Tibial nerve (tissue), 3 donors: ENCODE results near the gene SPRING1.

ENCODE experiments used
- CTCF ChIP-seq, 5 experiments: fragments of 200-600 bp in 3 of 5; fragments of 450-650 bp in 2 of 5; sonication (generic) in 3 of 5; IDR thresholded peaks; one replicate each; pipeline ENCODE4 v1.5.1; 2016 to 2019; ENCODE audit warnings: antibody characterized with exemption in 5 of 5, mild to moderate bottlenecking in 3 of 5, moderate library complexity in 2 of 5
- POLR2A ChIP-seq, 2 donors: fragments of 450-650 bp; IDR thresholded peaks; one replicate each; pipeline ENCODE4 v1.6.1; 2017; ENCODE audit warnings: antibody characterized with exemption in 2 of 2, mild to moderate bottlenecking in 2 of 2, moderate library complexity in 2 of 2

GRCh38 chr12:116783525-116784237 lies 45.8 kb upstream of the SPRING1 start:
- TF ChIP-seq POLR2A (IDR thresholded peaks at IDR 0.05) (no peak), CTCF (IDR thresholded peaks at IDR 0.05) (no peak)
